ENCODE measurements around the gene MYO1F. TPM values are rescaled to one million over a fixed set of nuclear protein-coding genes. Genes with fewer than 3 reads are reported as not detected.

The MYO1F gene
- polyA plus RNA-seq, 3 donors = 121 to 707 (median 197) TPM

GRCh38 chr19:8498295-8498694 is 78.9 kb downstream of the MYO1F start:
- Mint-ChIP-seq H3K27ac (peak overlapping the region in 2 of 7 donors; percentile 63 to 80), H3K4me3 (peak overlapping the region; percentile 7 to 52), H3K4me1 (peaks cover 74% of the 10 kb centered on the region), H3K36me3 (peaks cover 37 to 72% of the 10 kb centered on the region in 2 donors), H3K9me3 (peaks cover 0 to 1% (median 0%) of the 10 kb centered on the region in 7 donors), H3K27me3 (ENCODE audit: low read depth in 3 of 3) (peaks cover 0 to 4% (median 0%) of the 10 kb centered on the region in 3 donors)
- Histone ChIP-seq H3K4me2 (replicated peaks; ENCODE audit: extremely low read depth, low read length, poor library complexity, severe bottlenecking) (peak overlapping the region; percentile 85), H3K4me3 (replicated peaks in 1 of 3; ENCODE audit: low read depth in 2 of 3, low read length in 3 of 3) (peak overlapping the region in 2 of 3 experiments; percentile 7 to 87), H3K9ac (ENCODE audit: insufficient read depth, low read length, poor library complexity, severe bottlenecking) (no peak overlapping the region), H4K20me1 (ENCODE audit: insufficient read depth, low read length) (peaks cover 47% of the 10 kb centered on the region), H3K36me3 (replicated peaks in 1 of 2; ENCODE audit: control insufficient read depth in 1 of 2, insufficient read depth in 2 of 2, low read length in 2 of 2) (peaks cover 41 to 50% of the 10 kb centered on the region in 2 donors), H3K79me2 (ENCODE audit: insufficient read depth, low read length) (peaks cover 100% of the 10 kb centered on the region), H3K9me3 (replicated peaks in 1 of 2; ENCODE audit: control insufficient read depth in 1 of 2, insufficient read depth in 1 of 2, low read length in 2 of 2) (no peaks in the 10 kb centered on the region), H3K27ac (ENCODE audit: low read depth in 1 of 2, low read length in 2 of 2) (peak overlapping the region; percentile 78 to 83), H3K27me3 (ENCODE audit: control insufficient read depth in 2 of 2, insufficient read depth in 2 of 2, low read length in 2 of 2) (no peaks in the 10 kb centered on the region), H2AFZ (ENCODE audit: insufficient read depth, low read depth, low read length, poor library complexity, severe bottlenecking) (no peak overlapping the region), H3K4me1 (ENCODE audit: control insufficient read depth in 1 of 2, insufficient read depth in 2 of 2, low read length in 2 of 2) (peaks cover 82 to 97% of the 10 kb centered on the region in 2 donors)
- WGBS (ENCODE audit: insufficient coverage) = 93% methylated on average over 21 of the region's 22 CpGs
- no peak for DNase-seq
- TF ChIP-seq, protein P1, sequence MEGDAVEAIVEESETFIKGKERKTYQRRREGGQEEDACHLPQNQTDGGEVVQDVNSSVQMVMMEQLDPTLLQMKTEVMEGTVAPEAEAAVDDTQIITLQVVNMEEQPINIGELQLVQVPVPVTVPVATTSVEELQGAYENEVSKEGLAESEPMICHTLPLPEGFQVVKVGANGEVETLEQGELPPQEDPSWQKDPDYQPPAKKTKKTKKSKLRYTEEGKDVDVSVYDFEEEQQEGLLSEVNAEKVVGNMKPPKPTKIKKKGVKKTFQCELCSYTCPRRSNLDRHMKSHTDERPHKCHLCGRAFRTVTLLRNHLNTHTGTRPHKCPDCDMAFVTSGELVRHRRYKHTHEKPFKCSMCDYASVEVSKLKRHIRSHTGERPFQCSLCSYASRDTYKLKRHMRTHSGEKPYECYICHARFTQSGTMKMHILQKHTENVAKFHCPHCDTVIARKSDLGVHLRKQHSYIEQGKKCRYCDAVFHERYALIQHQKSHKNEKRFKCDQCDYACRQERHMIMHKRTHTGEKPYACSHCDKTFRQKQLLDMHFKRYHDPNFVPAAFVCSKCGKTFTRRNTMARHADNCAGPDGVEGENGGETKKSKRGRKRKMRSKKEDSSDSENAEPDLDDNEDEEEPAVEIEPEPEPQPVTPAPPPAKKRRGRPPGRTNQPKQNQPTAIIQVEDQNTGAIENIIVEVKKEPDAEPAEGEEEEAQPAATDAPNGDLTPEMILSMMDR (IDR thresholded peaks at IDR 0.05) = no peak
- intact Hi-C loops (cut with micrococcal nuclease) = no loop called here

- 0% methylated on average over 2 of the region's 7 CpGs for WGBS (ENCODE audit: insufficient coverage)
- peaks cover 63 to 96% of the 10 kb centered on the region in 2 donors for H3K36me3 Mint-ChIP-seq
- H3K27me3 Mint-ChIP-seq (ENCODE audit: low read depth in 3 of 3) = peaks cover 0 to 2% (median 1%) of the 10 kb centered on the region in 3 donors
- peaks cover 97 to 100% of the 10 kb centered on the region in 2 donors for H3K4me1 ChIP-seq (ENCODE audit: control insufficient read depth in 1 of 2, insufficient read depth in 2 of 2, low read length in 2 of 2)
- peak overlapping the region; percentile 65 to 82 for H3K4me3 Mint-ChIP-seq
- H3K9ac ChIP-seq (ENCODE audit: insufficient read depth, low read length, poor library complexity, severe bottlenecking) = peak overlapping the region; percentile 47
- peaks cover 80% of the 10 kb centered on the region for H3K4me1 Mint-ChIP-seq
- peak overlapping the region; percentile 87 to 93 (median 92) for H3K27ac Mint-ChIP-seq
- DNase-seq = peak; percentile 54 to 74 (median 69)
- peaks cover 39% of the 10 kb centered on the region for H4K20me1 ChIP-seq (ENCODE audit: insufficient read depth, low read length)
- peaks cover 92% of the 10 kb centered on the region for H3K79me2 ChIP-seq (ENCODE audit: insufficient read depth, low read length)
- intact Hi-C loops (cut with micrococcal nuclease) = no loop called here
- H3K27me3 ChIP-seq (ENCODE audit: control insufficient read depth in 2 of 2, insufficient read depth in 2 of 2, low read length in 2 of 2) = no peaks in the 10 kb centered on the region
- H3K9me3 ChIP-seq (replicated peaks in 1 of 2; ENCODE audit: control insufficient read depth in 1 of 2, insufficient read depth in 1 of 2, low read length in 2 of 2) = no peaks in the 10 kb centered on the region
- H3K27ac ChIP-seq (ENCODE audit: low read depth in 1 of 2, low read length in 2 of 2) = peak overlapping the region; percentile 59 to 77
- TF ChIP-seq, protein P1 (IDR thresholded peaks at IDR 0.05) = no peak
- peak overlapping the region; percentile 6 to 66 (median 30) for H3K4me3 ChIP-seq (replicated peaks in 1 of 3; ENCODE audit: low read depth in 2 of 3, low read length in 3 of 3)
- H2AFZ ChIP-seq (ENCODE audit: insufficient read depth, low read depth, low read length, poor library complexity, severe bottlenecking) = peak overlapping the region; percentile 38
- H3K4me2 ChIP-seq (replicated peaks; ENCODE audit: extremely low read depth, low read length, poor library complexity, severe bottlenecking) = peak overlapping the region; percentile 76
- H3K36me3 ChIP-seq (replicated peaks in 1 of 2; ENCODE audit: control insufficient read depth in 1 of 2, insufficient read depth in 2 of 2, low read length in 2 of 2) = peaks cover 72 to 86% of the 10 kb centered on the region in 2 donors
- H3K9me3 Mint-ChIP-seq = no peaks in the 10 kb centered on the region
Observed at GRCh38 chr19:8494158-8494557, 83.1 kb downstream of the MYO1F start.

Data from CD14-positive monocyte (primary cell).